Activated CD4-positive, CD25-positive, alpha-beta regulatory T cell treated with anti-CD3 and anti-CD28 coated beads, Interleukin-2, amount 50 U/mL, for 72 hours (primary cell): ENCODE data around the gene GRHL3.

Experiments used
- DNase-seq: peaks from one replicate; pipeline ENCODE4 v3.0.0; 2021

Gene GRHL3

DNA sequence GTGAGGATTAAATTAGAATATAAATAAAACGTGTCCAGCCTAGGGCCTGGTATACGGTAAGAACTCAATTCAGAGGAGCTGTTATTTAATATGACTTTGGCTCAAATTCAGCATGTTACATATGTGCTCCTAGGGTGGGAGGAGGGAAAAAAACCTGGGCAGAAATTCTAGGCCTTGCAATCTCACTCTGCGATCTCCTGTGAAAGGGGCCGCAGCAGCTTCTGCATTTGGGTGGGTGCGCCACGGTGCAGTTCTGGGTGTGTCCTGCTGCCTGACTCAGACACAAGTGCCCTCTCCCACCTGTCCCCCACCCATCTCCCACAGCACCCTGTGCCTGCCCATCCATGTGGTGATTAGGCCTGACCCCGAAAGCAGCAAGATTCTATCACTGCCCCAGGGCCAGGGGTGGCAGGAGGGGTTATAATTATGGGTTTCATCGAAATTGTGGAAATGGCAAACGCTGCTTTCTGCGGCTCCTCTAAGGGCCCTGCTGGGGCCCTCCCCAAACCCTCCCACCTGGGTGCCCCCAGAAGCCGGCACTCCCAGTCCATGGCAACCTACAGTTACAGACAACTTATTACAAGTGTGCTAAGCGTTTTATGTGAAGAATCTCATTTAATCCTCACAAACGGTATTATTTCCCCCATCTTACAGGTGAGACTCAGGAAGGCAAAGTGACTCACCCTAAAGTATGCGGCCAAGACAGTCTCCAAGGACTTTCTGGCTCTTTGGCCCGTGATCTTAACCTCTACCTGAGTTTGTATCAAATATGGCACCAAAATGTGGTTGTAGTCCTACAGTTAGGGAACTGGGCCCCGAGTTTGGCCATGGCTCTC, 25.5 kb upstream of the GRHL3 start:
- no peak for DNase-seq

DNA sequence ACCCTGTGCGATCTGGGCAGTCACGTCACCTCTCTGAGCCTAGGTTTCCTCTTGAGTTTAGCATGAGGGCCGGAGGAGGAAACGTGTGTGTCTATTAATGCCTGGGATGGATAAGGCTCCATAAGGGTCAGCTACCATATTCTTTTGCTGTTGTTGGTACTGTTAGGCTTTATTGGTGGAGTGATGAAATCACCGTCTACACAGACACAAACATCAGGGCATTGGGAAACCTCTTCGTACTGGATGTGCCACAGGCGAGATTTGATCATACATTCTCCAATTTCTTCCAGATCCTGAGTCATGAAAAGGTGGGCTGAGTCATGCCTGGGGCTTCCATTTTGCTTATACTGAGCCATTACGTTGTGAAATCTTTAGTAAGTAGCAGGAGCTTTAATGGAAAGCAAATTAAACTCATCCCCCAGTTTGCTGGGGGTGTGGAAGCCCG, 24.9 kb upstream of the GRHL3 start:
- no peak for DNase-seq

DNA sequence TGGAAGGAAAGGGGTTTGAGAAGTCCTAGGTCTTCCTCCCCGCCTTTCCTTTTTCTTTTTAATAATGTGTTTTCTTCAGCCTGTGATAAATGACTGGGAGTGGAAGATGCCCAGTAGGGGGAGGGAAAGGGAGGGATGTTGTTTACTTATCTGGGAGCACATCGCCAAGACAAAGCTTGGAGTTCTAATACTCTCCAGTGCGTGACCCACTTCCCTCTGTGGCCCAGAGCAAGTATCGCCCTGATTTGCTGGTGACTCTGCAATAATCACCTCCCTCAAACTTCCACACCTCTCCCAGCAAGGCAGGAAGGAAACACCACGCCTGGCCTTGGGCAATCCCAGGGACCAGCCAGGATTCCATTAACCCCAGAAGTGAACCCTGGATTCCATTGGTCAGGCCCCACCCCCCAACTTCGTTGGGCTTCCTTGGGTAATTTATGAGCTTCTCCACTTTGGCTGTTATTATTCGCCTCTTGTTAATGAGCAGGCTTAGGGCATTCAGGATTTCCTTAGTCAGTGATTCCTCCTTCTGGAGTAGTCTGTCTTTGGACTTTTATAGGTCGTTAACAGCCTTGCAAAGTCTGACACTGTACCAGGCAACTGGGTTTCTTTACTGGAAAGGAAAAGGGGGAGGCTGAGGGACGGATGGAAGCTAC, 24.3 kb upstream of the GRHL3 start:
- no peak for DNase-seq

DNA sequence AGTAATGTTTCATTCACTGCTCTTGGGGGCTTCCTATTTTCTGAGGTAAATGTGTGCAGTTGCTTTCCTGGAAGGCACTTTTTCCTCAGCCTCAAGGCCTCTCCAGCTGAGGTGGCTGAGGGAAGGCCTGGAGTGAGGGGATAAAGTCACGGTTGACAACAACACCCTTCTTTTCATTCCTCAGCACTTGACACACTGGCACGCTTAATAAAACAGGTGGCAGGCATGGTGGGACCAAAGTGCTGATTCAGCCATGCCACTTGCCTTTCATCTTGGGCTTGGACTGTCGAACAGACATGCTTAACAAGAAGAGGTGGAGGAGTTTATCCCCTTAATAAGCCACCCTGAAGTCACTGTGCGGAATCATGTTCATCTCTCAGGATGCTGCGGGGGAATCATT, 23.6 kb upstream of the GRHL3 start:
- DNase-seq, result no peak

DNA sequence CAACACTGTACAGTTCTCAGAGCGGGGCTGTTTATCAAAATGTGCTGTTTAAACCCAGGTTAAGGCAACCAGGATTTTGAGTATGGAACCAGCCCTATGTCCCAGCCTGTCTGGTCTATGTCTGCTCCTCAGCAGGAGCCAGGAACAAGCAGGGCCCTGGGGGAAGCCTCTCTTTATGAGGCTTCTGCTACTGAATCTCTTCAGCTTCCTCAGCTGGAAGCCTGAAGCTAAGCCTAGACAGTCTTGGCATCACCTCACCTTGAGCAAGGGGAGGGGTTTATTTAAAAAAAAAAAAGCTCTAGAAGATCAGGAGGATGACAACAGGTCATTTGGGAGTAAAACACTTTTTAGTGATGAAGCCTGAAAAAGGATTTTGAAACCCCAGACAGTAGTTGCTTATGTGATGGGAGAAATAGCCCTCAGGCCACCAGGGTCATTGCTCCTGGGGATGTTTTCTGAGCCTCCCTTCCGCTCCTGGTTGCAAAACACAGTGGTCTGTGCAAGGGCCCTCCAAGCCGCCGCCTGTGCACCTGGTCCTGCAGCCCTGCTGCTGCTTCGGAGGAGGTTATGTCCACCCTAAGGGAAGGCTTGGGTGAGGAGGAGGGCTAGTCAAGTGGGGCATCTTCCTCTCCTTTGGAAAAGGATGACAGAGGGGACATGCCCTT, 21.8 kb upstream of the GRHL3 start:
- no peak for DNase-seq

DNA sequence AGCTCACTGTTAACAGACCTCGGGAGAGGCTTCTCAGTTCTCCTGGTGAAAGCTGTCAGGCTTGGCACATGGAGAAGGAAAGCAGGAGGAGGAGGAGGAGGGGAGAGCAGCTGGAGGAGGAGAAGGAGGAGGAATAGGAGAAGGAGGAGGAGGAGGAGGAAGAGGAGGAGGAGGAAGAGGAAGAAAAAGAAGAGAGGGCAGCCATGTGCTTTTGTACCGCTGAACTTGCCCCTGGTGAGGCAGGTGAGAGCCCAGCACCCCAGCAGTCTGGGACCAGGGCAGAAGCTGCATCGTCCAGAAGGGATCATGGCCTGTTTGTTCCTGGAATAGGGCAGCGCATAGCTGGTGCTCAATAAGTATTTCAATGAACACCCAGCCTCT, 21.3 kb upstream of the GRHL3 start:
- no peak for DNase-seq

DNA sequence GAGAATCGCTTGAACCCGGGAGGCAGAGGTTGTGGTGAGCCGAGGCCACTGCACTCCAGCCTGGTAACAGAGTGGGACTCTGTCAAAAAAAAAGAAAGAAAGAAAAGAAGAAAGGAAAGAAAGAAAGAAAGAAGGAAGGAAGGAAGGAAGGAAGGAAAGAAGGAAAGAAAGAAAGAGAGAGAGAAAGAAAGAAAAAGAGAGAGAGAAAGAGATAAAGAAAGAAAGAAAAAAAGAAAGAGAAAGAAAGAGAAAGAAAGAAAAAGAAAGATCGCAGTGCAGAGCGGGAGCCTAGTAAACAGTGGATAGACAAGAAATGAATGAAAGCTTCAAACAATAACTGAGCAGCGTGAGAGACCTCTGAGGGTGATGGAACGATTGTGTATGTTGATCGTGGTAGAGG, 20.6 kb upstream of the GRHL3 start:
- no peak for DNase-seq

DNA sequence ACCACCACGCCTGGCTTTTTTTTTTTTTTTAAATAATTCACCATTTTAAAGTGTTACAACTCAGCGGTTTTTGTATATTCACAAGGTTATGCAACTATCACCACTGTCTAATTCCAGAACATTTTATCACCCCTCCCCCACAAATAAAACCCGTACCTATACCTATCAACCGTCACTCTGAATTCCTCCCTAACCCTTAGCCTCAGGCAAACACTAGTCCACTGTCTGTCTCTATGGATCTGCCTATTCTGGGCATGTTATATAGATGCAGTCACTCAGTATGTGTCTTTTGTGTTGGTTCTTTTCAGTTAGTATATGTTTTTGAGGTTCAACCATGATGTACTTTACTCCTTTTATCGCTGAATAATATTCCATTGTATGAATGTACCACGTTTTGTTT, 19.3 kb upstream of the GRHL3 start:
- DNase-seq, result no peak

DNA sequence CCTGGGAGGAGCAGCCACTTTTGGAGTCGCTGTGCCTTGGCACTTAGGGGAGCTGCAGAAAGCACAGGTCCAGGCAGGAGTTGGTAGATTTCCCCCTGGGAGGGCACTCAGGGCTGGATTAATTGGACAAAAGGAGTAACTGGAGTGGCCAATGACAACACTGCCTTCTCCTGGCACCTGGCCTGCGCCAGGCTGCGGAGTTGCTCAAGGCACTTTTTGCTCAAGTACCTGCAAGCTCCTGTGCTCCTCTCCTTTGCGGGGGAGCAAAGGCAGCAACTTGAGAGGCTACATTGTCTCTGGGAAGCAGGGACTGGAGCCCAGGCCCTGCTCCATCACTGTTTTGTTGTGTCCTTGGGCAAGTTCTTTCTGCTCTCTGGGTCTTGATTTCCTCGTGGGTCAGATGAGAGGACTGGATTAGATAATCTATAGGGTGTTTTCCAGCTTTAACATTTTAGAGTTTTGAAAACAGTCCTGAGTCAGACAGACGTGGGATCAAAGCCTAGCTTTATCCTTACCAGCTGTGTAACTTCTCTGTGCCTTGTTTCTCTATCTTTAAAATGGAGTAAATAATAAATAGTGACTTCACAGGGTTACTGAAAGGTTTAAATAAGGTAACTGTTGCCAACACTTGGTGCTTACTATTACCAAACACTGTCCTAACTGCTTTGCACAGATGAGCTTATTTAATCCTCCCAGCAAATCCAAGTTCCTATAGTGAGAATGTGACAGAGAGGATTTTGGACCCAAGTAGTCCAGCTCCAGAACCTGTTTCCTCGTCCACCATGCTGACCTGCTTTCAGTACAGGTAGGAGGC, 18.0 kb upstream of the GRHL3 start:
- DNase-seq, result no peak

DNA sequence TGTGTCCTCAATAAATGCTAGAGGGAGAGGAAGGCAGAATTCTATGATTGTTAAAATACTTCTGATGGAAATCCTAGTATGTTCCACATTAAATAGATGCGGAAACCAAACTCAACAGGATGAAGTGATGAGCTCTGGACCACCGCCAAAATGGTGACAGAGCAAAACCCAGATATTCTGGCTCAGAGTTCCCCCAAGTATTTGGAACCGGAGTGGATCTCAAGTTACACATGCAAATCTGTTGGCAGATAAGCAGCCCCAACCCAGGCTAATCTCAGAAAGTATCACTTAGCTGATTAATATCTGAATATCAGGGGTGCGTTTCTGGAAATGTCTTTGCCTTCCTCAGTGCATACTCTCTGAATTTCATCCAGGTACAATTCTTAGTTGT, 17.4 kb upstream of the GRHL3 start:
- no peak for DNase-seq

DNA sequence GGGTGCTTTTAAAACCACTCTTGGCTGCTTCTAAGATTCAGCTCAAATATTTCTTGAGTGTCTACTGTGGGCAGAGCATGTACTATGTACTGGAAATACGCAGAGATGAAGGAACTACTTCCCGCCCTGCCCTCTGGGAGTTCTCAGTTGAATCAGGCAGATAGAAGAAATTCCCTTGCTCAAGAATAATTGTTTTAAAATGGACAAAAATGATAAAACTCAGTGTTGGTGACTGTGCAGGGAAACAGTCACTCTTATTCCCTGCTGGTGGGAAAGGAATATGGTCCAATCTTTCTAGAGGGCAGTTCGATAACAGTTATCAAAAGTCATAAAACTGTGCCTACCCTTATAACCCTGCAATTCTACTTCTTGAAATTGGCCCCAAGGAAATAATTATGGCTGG, 16.9 kb upstream of the GRHL3 start:
- no peak for DNase-seq

DNA sequence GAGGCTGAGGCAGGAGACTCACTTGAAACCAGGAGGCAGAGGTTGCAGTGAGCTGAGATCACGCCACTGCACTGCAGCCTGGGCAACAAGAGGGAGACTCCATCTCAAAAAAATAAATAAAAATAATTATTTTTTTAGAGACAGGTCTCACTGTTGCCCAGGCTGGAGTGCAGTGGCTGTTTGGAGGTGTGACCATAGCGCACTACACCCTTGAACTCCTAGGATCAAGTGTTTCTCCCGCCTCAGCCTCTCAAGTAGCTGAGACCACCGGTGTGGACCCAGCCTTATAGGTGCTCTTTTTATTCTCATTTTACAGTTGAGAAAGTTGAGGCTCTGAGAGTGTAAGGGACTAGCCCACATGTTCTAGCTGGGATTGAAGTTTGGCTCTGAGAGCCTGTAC, 15.6 kb upstream of the GRHL3 start:
- DNase-seq, result no peak

DNA sequence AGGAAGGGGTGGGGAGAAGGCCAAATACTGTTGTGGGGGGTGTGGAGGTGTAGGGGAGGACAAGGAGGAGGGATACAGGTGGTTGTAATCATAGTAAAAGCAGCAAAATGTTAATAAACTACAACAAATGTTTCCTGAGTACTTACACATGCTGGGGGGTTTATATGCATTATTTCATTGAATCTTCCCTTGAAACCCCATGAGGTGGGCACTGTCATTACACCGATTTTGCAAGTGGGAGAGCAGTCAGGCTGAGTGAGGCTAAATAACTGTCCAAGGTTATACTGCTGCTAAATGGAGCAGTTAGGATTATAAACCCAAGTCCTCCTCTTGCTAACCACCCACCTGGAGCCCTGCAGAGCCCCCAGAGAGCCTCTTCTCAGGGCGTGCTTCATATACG, 14.4 kb upstream of the GRHL3 start:
- no peak for DNase-seq

DNA sequence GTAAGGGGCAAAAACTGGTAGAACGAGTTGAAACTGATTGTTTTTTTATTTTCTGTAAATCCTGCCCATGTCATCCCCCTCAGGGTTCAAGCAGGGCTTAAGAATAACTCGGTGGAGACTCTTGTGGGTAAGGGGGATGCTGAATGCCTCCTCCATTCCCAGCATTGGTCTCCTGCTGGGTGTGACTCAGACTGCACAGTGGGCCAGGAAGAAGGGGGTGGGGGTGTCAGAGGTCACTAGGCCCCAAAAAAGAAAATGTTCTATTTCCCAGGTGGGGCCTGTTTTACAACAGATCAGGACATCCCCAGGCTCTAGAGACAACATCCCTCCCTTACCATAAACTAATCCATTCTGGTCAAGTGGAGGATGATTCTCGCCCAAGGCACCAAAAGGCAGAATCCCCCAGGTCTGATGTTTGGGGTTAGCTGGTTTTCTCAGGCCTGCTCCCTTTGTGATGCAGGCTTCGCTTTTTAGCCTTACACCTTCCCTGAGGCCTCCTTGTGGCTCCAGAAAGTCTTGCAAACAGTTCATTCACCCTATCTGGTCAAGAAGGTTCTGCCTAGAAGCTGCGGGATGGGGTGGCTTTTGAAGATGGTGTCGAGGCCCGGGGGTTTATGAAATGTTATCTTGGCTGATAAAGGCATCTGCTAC, 10.7 kb upstream of the GRHL3 start:
- no peak for DNase-seq

DNA sequence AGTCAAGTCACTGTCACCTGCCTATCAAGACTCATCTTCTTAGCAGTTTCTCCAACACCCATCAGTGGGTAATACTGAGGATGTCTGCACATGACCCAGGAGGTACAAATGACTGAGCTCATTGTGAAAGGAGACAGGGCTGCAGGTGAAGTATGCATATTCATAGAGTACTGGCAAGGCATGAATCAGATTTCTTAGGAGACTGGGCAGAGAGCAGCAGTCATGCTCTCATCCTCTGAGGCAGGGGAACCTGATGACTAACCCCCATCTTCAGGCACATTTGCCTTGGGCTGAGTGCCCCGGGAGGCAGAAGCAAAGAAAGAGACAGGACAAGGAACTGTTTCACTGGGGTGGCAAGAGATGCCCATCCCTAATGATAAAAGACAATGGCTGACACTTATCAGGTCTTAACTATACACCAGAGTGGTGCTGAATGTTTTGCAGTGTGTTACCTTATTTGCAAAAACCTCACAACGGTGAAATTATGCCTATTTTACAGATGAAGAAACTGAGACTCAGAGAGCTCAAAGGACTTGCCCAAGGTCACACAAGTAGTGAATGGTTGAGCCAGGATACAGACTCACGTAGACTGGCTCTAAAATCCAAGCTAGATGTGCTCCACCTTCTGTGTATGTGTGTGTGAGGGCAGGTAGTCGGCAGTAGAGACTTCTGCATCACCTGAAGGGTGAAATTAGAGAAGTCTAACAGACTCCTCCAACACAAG, 9.2 kb upstream of the GRHL3 start:
- no peak for DNase-seq

DNA sequence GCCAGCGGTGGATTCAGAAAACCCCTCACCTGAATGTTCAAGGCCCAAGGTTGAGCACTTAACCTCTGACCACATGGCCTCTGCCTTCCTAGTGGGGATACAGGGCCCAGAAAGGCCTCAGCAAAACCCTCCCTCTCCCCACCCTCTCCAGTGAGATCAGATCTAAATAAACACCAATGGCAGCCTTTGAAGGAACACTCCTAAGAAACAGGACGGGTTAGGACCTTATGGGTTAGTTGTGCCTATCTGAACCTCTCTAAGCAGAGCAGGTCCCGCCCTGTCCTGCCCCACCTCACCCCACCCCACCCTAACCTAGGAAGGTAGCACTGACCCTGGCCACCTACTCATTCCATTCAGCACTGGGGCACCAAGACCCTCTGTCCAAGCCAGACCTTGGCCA, 7.9 kb upstream of the GRHL3 start:
- no peak for DNase-seq

DNA sequence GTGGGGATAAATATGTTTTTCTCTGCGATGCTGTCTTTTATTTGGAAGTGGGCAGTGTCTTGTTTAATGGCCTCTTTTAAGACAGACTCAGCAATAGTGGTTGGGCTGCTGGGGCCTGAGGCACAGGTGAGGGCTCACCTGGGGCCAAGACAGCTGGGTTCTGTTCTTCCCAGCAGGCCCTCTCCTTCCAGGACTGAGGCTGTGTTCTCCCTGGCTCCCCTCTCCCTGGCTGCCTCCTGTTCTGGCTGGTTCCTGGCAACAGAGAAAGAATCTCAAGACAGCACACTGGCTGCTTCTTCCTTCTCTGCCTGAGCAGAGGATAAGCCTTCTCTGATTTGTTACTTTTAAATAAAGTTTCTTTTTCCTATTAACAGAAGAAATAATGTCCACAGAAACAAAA, 7.4 kb upstream of the GRHL3 start:
- no peak for DNase-seq

DNA sequence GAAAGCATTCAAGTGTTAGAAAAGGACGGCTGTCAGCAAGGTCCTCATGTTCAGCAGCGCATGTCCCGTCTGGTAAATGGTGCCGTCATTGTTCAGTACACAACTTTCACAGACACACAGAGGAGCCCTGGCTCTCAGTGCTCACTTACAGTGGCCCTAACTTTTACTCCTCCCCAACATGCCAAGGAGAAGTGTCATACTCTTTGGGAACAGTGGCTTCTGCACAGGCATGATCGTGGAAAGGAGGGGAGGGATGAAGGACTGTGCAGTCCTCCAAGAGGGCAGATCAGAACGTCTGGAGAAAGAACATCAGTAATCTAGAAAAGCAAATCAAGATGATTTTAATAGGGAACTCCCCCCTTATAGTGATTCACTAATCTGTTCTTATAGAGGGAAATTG, 3.8 kb upstream of the GRHL3 start:
- DNase-seq, result no peak

DNA sequence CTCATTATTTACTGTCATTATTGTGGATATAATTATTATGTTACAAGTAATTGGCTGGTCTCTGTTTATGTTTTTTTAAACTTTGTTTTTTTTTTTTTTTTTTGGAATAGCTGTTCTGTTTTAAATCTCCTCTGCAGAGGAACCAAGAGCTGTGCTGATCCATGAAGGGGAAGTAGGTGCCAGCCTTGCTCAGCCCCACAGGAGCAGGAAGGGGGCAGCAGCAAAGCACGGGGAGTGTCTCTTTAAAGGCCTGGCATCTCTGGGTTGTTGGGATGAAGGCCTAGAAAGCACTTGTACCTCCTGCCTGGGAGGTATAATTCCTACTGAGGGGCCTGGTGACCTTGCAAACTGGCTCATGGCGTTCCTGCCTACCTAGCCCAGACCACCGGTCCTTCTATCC, 2.5 kb upstream of the GRHL3 start:
- no peak for DNase-seq

DNA sequence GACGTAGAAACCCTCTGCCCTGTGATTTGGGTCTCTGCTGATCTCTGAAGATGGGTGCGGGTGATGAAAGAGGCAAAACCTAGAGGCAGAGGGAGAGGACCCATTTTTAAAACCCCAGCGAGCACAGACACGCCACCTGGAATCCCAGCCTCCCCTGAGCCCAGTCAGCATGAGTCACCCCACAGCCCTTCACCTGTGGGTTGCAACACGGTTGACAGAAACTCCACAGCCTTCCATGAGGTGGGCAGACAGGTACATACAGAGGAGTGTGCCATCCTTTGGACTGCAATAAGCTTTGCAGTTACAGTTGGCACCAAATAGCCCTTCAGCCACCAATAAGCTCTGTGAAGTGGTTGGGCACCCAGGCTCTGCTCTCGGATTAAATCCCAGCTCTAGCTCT, 2.1 kb upstream of the GRHL3 start:
- no peak for DNase-seq

DNA sequence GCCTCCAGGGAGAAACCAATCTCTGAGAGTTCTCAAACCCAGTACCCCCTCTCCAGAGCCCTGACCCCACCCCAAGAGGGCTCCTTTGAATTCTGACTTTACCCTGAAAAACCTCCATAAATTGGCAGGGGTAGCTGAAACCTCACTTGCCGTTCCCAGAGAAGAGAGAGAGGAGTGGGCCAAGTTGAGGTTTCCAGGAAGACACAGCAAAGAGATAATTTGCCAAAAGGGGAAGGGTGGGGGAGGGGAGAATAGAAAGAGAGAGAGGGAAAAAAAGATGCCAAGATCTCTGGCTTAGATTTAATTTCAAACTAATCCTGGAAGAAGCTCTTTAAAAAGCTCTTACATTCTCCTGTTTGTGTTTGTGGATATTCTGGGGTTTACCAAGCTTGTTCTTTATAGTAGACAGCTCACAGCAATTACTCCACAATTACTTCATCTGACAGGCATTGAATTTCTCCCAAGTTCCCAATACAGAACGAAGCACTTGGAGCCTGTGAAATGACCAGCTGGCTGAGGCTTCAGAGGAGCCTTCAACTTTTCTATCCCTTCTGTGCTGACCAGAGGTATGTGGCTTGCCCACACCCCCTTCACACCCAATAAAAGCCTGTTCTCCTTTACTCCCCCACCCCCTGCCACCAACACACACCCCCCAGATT, 1.1 kb upstream of the GRHL3 start:
- no peak for DNase-seq
